DOHH2 (cell line): ENCODE results near the gene HMGXB3.

ENCODE experiments used
- CTCF ChIP-seq: fragments of 200-600 bp; sonication (generic); IDR thresholded peaks from one replicate; pipeline ENCODE4 v1.5.1; 2014; ENCODE audit warnings: antibody characterized with exemption, mild to moderate bottlenecking, low read depth, low read length; ENCODE audit not compliant: poor library complexity, severe bottlenecking
- EZH2phosphoT487 ChIP-seq: fragments of 200-600 bp; sonication (generic); IDR thresholded peaks from 2 replicates; pipeline ENCODE4 v1.6.1; 2017; ENCODE audit warnings: borderline replicate concordance, mild to moderate bottlenecking, antibody characterized with exemption, low read length, moderate library complexity, mixed read lengths

GRCh38 chr5:149999359-149999758 lies 1.2 kb upstream of the HMGXB3 start:
- TF ChIP-seq CTCF, result no peak
- no peak for TF ChIP-seq EZH2phosphoT487
